Stimulated activated CD4-positive, alpha-beta T cell treated with anti-CD3 and anti-CD28 coated beads, Interleukin-4, amount 100 ng/mL, for 48 hours (primary cell): ENCODE data around the gene DMXL1.

Source experiments
- DNase-seq, 2 donors: peaks; one replicate each; pipeline ENCODE4 v3.0.0-alpha.2; 2020; ENCODE audit warnings: low read depth in 2 of 2

Gene DMXL1

DNA sequence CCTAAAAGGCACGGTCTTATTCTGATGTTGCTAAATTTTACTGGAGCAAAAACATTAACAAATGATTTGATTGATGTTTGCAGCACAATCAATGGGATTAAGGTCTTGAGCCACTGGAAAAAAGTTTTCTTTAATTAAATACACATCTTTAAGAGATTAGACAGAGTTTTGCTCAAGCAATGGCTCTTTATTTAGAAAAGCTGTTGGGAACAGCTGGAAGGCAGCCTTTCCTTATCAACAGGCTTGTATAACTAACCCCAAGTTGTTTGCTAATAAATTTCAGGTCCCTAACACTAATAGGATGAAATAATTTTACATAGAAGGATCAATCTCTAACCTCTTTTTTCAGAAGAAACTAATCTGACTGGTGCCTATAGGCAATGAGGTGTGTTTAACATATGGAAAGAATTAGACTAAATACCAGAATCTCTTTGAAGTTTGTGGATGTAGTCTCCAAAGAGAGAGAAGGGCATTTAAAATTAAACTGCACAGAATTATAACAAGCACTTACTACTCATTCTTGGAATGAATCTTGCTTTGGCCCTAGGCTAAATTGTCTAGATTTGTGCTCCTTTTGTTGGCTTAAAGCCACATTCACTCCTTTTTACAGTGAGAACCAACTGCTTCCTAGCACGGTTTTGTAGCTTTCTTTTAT lies 217.6 kb downstream of the DMXL1 start:
- DNase-seq = no peak

DNA sequence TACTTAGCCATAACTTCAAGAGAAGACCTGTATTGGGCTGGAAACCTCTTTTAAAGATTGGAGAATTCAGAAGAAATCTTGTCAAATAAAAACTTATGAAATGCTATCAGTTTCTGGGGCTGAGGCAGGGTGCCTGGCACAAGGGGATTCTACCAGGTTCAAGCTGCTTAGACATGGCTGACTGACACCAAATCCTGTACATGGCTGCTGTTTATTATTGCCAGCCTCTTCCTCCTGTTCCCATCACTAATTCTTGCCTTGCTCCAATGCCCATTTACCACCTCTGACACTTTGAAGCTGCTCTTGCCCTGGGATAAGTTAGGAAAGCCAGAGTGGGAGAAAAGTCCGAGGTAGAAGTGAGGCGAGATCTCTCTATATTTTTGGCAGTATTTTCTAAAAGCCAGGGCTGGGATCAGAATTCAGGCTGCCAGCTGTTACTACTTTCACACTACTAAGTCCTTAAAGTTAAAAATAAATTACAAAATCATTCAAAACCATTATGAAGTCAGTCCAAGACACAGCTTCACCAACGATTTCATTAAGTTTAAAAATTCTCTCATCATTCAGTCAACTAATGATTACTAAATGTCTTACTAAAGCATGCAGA lies 218.7 kb downstream of the DMXL1 start:
- no peak for DNase-seq

DNA sequence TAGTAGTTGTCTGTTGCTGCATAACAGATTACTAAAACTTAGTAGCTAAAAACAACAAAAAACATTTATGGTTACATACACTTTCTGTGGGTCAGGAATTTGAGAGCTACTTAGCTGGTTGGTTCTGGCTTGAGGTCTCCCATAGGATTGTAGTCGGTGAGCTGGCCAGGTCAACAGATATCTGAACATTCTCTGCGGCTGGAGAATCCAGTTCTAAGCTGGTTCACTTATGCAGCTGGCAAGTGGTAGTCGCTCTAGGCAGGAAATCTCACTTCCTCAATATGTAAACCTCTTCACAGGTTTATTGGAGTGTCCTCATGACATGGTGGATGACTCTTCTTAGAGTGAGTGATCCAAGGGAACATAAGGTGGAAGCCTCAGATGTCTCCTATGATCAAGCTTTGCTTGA lies 219.3 kb downstream of the DMXL1 start:
- DNase-seq = no peak

DNA sequence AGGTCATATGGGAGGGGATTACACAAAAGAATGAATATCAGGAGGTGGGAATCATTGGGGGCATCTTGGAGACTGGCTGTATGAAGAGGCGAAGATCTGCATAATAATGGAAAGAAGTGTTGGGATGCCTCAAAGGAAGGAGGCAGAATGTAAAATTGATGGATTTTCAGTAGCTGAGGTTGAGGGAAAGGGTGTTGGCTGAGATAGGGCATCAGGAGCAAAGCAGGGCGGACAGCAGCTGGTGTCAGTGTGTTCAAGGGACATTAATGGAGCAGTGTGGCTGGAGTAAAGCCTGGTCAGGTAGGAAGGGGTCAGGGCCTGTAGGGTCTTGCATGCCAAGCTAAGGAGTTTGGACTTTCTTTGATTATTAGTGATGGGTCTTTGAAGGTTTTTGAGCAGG lies 219.7 kb downstream of the DMXL1 start:
- DNase-seq = no peak

DNA sequence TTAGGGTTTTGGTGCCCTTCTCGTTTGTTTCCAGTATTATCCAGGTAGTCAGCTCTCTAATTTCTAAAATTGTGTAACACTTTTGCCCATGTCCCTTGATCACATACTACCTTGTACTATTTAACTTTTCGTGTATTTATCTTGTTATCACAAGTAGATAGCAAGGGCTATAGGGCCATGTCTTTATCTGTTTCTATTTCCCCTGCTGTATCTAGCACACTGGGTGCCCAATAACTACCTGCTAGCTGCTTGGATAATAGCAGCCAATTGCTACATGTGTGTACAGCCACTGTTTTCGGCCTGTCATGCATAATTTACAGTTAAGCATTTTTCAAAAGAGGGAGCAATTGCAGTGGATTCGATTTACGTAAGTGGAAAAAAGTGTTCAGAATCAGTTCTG lies 220.2 kb downstream of the DMXL1 start:
- DNase-seq = no peak

DNA sequence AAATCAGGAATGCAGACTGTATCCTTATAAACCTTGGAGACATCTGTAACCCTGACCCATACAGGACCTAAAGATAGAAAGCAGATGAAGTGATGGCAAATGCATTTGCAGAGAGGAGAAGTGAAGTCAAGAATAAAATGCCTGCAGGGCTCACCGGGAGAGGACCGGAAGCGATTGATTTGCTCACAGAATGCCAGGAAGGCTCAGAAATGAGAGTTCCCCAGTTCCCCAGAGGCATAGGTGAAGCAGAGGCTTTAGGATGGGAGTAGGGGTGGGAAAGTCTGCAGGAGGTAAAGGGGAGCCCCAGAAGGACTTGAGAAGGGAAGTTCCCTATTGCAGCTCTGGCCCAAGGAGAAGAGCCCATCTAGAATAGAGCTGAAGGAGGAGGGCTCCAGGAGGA lies 221.0 kb downstream of the DMXL1 start:
- no peak for DNase-seq

DNA sequence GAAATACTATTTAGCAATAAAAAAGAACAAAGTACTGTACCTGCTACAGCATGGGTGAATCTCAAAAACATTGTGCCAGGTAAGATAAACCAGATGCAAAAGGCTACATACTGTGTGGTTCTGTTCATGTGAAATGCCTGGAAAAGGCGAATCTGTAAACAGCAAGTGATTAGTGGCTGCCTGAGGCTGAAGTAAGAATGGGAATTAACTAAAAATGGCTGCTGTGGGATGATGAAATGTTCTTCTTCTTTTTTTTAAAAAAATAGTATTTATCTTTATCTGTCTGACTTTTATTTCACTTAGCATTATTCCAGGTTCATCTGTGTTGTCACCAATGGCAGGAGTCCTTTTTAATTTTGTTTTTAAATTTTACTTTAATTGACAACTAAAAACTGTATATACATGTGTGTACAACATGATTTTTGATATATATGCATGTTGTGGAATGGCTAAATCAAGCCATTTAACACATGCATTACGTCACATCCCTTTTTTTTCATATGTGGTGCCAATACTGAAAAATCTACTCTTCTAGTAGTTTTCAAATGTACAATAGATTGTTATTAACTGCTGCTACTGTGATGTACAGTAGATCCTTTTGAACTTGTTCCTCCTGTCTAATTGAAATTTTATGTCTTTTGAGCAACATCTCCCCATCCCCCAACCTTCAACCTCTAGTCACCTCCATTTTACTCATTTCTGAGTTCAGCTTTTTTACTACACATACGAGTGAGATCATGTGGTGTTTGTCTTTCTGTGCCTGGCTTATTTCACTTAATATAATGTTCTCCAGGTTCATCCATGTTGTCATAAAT lies 222.0 kb downstream of the DMXL1 start:
- no peak for DNase-seq

DNA sequence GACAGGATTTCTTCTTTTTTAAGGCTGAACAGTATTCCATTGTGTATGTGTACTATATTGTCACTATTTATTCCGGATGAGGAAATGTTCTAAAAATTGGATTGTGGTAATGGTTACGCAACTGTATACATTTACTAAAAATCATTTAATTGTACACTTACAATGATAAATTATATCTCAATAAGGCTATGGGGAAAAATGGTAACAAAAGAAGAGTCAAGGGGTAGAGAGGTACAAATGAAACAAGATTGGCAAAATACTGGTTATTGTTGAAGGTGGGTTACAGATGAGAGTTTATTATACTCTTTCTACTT lies 222.6 kb downstream of the DMXL1 start:
- DNase-seq = no peak
